GM12865 (cell line): Measurements from ENCODE around the gene SYTL3.

Experiments used
- DNase-seq: peaks from one replicate; pipeline ENCODE4 v3.0.0; 2010; ENCODE audit warnings: low read depth
- H3K4me3 ChIP-seq: 2 replicates; pipeline ENCODE4 v1.5.1; 2011; ENCODE audit warnings: mild to moderate bottlenecking, low read depth, low read length, control low read depth
- TF ChIP-seq, protein P1 (sequence below): IDR thresholded peaks from 2 replicates; pipeline ENCODE4 v1.5.1; 2011; ENCODE audit warnings: low read length, control low read depth, low read depth, inconsistent platforms; ENCODE audit not compliant: insufficient read depth; ENCODE audit errors: missing control alignments

Gene SYTL3

DNA sequence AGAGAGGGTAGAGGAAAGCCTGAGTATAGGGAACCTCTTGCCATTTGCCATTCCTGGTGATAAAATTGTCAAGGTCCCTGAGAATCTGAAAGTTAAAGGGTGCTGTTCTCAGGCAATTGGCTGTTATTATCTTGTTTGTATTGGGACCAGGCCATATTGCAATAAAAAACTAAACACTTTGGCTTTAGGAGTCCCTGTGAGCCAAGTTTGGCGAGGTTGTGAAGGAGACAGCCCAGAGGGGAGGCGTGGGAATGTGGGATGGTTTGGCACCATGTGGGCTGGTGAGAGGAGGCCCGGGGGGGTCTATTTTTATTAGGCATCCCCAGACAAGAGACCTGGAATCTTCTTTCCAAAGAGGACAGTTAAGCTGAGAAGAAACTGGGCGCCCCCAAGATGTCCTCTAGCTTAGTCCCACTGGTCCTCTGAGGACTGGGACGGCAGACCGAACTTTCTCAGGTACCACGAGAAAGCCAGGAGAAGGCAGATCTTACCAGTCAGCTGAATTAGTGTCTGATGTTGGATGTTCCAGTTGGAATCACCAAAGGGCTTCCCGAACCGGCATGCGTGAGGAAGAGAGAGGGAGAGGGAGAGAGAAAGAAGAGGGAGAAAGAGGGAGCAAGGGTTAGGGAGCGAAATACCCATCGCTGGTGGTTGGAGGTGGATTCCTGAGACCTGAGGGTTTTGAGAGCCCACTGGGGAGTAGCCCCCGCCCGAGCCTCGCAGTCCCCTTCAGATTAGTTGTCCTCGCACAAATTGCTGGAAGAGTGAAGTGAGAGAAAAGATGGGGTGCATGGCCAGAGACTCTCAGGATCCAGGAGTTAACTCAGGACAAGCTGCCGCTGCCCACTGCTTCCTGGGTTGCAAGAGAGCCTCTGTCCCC is 29.7 kb upstream of the SYTL3 start:
- no peak overlapping the region for H3K4me3 ChIP-seq
- TF ChIP-seq, protein P1, sequence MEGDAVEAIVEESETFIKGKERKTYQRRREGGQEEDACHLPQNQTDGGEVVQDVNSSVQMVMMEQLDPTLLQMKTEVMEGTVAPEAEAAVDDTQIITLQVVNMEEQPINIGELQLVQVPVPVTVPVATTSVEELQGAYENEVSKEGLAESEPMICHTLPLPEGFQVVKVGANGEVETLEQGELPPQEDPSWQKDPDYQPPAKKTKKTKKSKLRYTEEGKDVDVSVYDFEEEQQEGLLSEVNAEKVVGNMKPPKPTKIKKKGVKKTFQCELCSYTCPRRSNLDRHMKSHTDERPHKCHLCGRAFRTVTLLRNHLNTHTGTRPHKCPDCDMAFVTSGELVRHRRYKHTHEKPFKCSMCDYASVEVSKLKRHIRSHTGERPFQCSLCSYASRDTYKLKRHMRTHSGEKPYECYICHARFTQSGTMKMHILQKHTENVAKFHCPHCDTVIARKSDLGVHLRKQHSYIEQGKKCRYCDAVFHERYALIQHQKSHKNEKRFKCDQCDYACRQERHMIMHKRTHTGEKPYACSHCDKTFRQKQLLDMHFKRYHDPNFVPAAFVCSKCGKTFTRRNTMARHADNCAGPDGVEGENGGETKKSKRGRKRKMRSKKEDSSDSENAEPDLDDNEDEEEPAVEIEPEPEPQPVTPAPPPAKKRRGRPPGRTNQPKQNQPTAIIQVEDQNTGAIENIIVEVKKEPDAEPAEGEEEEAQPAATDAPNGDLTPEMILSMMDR = no peak
- DNase-seq = no peak

DNA sequence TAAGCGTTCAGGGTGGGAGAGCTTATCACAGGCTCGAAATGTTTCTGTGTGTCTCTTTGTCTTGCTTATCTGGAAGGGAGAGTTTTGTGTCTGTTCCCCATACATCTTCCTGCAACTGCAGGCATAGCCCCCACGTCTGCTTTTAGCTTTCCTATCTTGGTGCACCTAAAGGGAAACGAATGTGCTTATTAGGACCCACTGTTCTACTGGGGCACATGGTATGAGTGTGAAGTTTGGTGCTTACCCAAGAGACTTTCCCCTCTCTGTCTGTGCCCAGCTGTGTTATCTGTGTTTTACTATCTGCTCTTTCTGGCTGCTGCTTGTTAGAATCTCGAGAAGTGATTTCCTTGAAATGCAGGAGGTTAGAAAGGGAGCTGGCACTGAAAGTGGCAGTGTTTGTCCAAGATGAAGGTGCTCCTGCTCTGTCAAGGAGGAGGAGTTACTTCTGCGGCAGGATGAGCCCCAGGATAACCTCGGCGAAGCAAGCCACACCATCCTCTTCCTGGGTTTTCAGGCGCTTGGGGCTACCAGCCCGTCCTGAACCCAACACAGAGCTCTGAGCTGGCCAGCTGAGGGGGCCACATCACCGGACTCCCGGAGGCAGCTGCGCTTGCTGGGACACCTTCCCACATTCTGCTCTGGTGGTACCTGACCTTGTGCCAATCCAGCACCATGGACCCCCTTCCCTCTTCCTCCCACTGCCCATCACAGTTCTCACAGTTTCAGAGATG is 28.7 kb upstream of the SYTL3 start:
- TF ChIP-seq, protein P1 = no peak
- no peak for DNase-seq
- no peak overlapping the region for H3K4me3 ChIP-seq

DNA sequence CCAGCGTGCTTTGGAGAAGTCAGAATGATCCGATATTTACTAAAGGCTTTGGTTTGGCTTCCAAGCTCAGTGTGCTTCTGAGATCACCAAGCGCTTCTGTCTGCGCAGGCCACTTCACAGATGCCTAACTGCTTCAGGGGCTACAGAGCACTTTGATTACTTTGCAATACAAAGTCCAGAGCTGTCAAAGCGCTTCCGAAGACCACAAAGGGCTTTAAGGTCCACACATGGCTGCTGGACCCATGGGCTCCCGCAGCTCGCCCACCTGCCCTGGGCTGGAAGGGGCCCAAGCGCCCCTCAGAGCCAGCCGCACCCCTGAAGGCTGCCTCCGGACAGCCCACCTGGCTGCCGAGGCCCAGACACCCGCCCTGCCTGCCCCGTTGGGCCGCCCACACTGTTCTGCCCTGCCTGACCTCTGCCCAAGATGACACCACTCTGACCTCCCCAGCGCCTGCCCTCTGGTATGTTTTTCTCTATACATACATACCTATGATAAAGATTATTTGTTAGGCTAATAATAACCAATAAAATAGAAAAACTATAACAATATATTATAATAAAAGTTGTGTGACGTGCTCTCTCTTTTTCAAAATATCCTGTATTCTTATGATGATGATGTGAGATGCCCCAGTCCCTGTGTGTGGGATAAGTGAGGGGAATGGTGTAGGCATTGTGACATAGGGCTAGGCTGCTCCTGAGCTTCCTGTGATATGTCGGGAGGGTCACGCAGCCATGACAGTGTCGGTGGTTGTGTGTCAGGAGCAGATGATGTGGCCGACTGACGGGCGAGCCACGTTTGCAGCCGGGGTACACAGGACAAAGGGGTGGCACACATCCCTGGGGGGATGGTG is 27.9 kb upstream of the SYTL3 start:
- TF ChIP-seq, protein P1 = no peak
- no peak for DNase-seq
- no peak overlapping the region for H3K4me3 ChIP-seq

DNA sequence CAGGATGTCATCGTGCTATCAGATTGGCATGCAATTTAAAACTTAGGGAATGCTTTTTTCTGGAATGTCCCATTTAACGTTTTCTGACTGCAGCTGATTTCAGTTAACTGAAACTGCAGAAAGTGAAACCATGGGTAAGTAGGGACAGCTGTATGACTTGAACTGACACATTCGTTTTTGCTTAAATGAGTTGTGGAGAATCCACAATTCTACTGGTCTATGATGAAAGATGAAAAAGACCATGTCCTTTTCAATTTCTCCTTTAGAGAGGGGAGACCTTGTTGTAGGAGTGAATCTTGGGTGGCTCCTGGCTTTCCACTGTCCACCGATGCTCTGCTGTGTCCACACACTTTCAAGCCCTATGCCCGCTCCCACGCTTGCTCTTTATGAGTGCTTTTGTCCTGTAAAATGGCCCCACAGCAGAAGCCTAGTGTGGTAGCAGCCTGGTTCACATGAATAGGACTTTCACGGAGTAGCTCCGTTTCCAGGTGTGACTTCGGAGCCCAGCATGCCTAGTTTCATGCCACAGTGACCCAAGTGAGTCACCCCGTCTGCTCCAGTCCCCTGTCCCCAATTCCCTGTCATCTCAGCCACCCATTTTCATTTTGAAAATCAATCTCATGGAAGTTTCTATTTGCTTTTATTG is 27.2 kb upstream of the SYTL3 start:
- H3K4me3 ChIP-seq = no peak overlapping the region
- TF ChIP-seq, protein P1 = no peak
- DNase-seq = no peak

DNA sequence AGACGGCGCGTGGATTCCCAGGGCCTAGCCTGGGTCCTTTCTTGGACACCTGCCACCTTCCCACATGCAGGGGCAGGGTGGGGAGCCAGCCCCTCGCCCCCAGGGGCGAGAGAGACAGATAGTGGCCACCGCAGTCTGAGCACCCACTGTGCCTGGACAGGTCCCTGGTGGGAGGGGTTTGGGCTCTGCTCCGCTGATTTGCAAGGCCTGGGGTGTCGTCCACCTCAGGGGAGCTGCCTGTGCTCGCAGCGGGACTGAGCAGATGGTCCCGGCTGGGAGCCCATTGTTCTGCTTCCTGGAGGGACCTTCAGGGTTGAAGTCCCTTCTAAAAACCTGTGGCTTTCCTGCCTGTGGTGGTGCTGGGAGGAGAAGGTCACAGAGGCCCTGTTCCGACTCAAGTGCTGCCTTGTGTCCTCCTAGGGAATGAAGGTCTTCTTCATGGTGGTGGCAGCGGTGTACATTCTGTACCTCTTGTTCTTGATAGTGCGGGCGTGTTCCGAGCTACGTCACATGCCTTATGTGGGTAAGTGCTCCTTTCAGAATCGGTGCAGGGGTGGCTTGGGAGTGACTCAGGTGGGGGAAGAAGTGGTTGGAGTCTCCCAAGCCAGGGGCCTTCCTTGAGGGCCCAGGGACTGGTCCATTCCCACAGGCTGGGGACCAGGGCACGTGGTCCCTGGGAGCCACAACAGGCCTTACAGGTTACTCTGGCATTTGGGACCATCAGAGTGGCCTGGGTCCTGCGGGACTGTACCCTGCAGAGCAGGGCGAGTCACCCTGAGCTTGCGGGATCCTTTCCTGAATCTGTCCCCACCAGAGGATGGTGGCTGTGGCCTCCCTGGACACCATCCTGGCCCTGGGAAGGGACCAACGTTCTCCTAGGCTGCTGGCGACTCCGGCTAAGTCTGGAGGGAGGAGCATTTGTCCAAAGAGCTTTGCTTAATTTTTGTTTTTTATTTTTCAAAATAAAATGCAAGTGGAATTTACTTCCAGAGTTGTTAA is 24.9 kb upstream of the SYTL3 start:
- DNase-seq = no peak
- TF ChIP-seq, protein P1 = no peak
- H3K4me3 ChIP-seq = no peak overlapping the region
